HG02981 (cell line): ENCODE data around the gene SWT1.
"Not testable (repeated sequence)": the region's sequence is repeated elsewhere in the genome, so short reads cannot be mapped to it uniquely, and the experiment has no call there.

ENCODE experiments used
- ATAC-seq: cut with Tn5 transposase; IDR thresholded peaks from one replicate; pipeline ENCODE4 v1.9.1; 2021; ENCODE audit warnings: mild to moderate bottlenecking, moderate library complexity; ENCODE audit not compliant: unreplicated experiment

Gene SWT1

GRCh38 chr1:185162491-185162890, 5.5 kb downstream of the SWT1 start:
- no peak for ATAC-seq

- ATAC-seq = no peak
These were observed 9.1 kb downstream of the SWT1 start for GRCh38 chr1:185166106-185166505.

GRCh38 chr1:185170291-185170848, 13.4 kb downstream of the SWT1 start:
- ATAC-seq = peak; percentile 83

GRCh38 chr1:185193756-185194155, 36.8 kb downstream of the SWT1 start:
- ATAC-seq = no peak

- ATAC-seq = not testable (repeated sequence)
These were observed 41.7 kb downstream of the SWT1 start for GRCh38 chr1:185198712-185199111.

GRCh38 chr1:185200889-185201288, 43.9 kb downstream of the SWT1 start:
- ATAC-seq = no peak

GRCh38 chr1:185207170-185207569, 50.2 kb downstream of the SWT1 start:
- no peak for ATAC-seq

GRCh38 chr1:185207980-185208602, 51.1 kb downstream of the SWT1 start:
- no peak for ATAC-seq

GRCh38 chr1:185208626-185209180, 51.7 kb downstream of the SWT1 start:
- ATAC-seq = no peak

GRCh38 chr1:185209357-185209756, 52.4 kb downstream of the SWT1 start:
- ATAC-seq = not testable (repeated sequence)

GRCh38 chr1:185213091-185213490, 56.1 kb downstream of the SWT1 start:
- no peak for ATAC-seq

GRCh38 chr1:185215911-185216310, 58.9 kb downstream of the SWT1 start:
- no peak for ATAC-seq

- no peak for ATAC-seq
These were observed 67.2 kb downstream of the SWT1 start for GRCh38 chr1:185224132-185224531.

- no peak for ATAC-seq
These were observed 70.2 kb downstream of the SWT1 start for GRCh38 chr1:185227161-185227560.

GRCh38 chr1:185228979-185229378, 72.0 kb downstream of the SWT1 start:
- ATAC-seq = no peak

- ATAC-seq = no peak
These were observed 73.0 kb downstream of the SWT1 start for GRCh38 chr1:185229981-185230380.

GRCh38 chr1:185232874-185233273, 75.9 kb downstream of the SWT1 start:
- no peak for ATAC-seq

- ATAC-seq = not testable (repeated sequence)
These were observed 77.2 kb downstream of the SWT1 start for GRCh38 chr1:185234183-185234582.

- ATAC-seq = not testable (repeated sequence)
These were observed 80.2 kb downstream of the SWT1 start for GRCh38 chr1:185237176-185237575.

- no peak for ATAC-seq
These were observed 80.7 kb downstream of the SWT1 start for GRCh38 chr1:185237661-185238060.

- no peak for ATAC-seq
These were observed 81.5 kb downstream of the SWT1 start for GRCh38 chr1:185238447-185238846.

- no peak for ATAC-seq
These were observed 82.9 kb downstream of the SWT1 start for GRCh38 chr1:185239861-185240260.

GRCh38 chr1:185241127-185241526, 84.2 kb downstream of the SWT1 start:
- ATAC-seq = no peak
